Measurements from ENCODE around the gene TESPA1. TPM values are rescaled to one million over a fixed set of nuclear protein-coding genes. Genes with fewer than 3 reads are reported as not detected.
A peak's percentile ranks its signal among the peaks of the same experiment; 100 is the strongest.
"Not testable (repeated sequence)": the region's sequence is repeated elsewhere in the genome, so short reads cannot be mapped to it uniquely, and the experiment has no call there.

Gene TESPA1
- polyA plus RNA-seq, 1 donor, result 1.6 TPM

DNA sequence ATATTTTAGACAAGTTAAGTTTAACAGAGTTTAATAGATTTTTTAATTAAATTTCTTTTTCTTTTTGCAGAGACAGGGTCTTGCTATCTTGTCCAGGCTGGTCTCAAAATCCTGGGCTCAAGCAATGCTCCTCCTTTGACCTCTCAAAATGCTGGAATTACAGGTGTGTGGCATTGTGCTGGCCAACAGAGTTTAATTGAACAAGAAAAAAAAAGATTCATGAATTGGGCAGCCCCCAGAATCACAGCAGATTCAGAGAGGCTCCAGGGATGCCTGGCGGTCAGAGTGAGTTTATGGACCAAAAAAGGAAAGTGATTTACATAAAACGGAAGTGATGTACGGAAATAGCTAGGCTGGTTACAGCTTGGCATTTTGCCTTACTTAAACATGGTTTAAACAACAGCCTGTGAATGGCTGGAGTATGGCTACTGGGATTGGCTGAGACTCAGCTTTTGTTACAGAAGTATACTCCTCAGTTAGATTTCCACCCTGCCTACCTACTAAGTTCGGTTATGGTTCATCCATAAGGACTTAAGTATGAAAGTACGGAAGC lies 14.5 kb upstream of the TESPA1 start:
- Histone ChIP-seq H3K27ac (ENCODE audit: low read length) (no peak overlapping the region), H3K9me3 (ENCODE audit: control insufficient read depth, low read depth, low read length) (no peaks in the 10 kb centered on the region), H3K4me1 (ENCODE audit: control insufficient read depth, insufficient read depth, low read length) (no peaks in the 10 kb centered on the region), H3K36me3 (ENCODE audit: control insufficient read depth, insufficient read depth, low read length) (no peaks in the 10 kb centered on the region), H3K4me3 (ENCODE audit: low read length) (no peak overlapping the region), H3K27me3 (ENCODE audit: control insufficient read depth, insufficient read depth, low read length) (peaks cover 5% of the 10 kb centered on the region)
- no peak for DNase-seq
- 90% methylated on average over 2 of the region's 5 CpGs for WGBS (ENCODE audit: insufficient coverage, low lambda C conversion rate)

DNA sequence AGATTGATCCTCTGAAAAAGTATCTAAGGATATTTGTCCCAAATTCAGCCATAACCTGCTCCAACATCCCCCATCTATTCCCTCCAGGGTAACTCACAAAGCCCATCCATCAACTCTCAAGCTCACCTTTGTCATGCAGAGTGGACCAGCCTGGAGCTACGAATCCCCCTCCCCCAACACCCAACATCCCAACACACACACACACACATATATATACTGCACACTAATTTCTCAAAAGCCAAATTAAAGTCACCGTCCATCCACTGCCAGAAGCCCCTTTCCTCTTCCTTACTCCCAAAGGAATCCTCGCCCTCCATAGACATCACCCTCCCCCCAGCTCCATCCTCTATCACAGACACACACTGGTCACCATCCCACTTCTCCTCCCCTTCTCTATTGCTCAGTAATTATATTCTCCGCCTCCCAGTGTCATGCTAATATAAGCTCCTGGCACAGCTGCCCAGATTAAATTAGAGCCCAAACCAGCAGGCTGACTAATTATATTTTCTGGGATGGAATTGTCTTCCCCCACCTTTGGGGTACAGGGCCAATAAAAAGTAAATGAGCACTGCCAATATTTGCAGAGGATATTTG lies 13.5 kb upstream of the TESPA1 start:
- Histone ChIP-seq H3K27me3 (ENCODE audit: control insufficient read depth, insufficient read depth, low read length) (peaks cover 5% of the 10 kb centered on the region), H3K27ac (ENCODE audit: low read length) (no peak overlapping the region), H3K4me3 (ENCODE audit: low read length) (no peak overlapping the region), H3K36me3 (ENCODE audit: control insufficient read depth, insufficient read depth, low read length) (no peaks in the 10 kb centered on the region), H3K9me3 (ENCODE audit: control insufficient read depth, low read depth, low read length) (no peaks in the 10 kb centered on the region), H3K4me1 (ENCODE audit: control insufficient read depth, insufficient read depth, low read length) (no peaks in the 10 kb centered on the region)
- DNase-seq, result no peak
- no CpG with 5 or more reads among the region's 4 CpGs for WGBS (ENCODE audit: insufficient coverage, low lambda C conversion rate)

DNA sequence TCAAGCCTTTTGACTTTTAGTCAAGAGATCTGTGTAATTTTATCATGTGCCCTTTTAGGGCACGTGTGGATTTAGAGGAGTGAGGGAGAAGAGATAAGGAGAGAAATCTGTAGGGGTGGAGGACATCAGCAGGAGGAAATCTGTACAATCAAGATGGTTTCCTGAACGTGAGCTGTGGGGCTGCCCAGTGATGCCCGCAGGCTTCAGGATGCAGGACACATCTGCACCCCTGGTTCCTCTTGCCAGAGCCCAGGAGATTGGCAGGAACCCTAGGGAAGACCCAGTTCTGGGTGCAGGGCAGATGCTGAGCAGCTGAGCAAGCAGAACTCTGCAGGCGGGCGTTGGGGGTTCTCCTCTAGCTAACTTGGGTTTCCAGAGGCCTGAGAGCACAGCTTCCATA lies 11.6 kb upstream of the TESPA1 start:
- Histone ChIP-seq H3K36me3 (ENCODE audit: control insufficient read depth, insufficient read depth, low read length) (no peaks in the 10 kb centered on the region), H3K4me3 (ENCODE audit: low read length) (no peak overlapping the region), H3K9me3 (ENCODE audit: control insufficient read depth, low read depth, low read length) (no peaks in the 10 kb centered on the region), H3K27me3 (ENCODE audit: control insufficient read depth, insufficient read depth, low read length) (peaks cover 5% of the 10 kb centered on the region), H3K27ac (ENCODE audit: low read length) (no peak overlapping the region), H3K4me1 (ENCODE audit: control insufficient read depth, insufficient read depth, low read length) (no peaks in the 10 kb centered on the region)
- WGBS (ENCODE audit: insufficient coverage, low lambda C conversion rate), result no CpG with 5 or more reads among the region's 5 CpGs
- no peak for DNase-seq

DNA sequence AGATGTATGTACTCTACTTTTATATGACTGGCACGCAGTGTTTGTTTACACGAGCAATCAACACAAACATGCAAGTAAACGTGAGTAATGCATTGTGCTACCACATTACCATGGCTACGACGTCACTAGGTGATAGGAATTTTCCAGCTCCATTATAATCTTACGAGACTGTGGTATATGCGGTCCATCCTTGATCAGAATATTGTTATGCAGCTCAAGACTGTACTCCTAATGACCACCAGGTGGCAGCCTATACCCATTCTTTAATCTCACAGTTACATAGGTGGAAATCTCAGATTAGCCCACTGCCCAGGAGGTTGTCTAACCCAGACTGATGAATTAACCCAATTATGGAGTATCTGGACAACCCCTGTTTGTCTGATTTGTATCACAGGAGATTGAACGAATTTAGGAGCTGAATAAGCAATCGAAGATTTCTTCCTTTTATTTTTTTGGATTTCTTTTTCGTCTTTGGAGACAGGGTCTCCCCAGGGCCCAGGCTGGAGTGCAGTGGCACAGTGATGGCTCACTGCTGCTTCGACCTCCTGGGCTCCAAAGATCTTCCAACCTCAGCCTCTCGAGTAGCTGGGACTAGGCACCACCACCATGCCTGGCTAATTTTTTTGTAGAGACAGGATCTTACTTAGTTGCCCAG lies 8.7 kb upstream of the TESPA1 start:
- peaks cover 7% of the 10 kb centered on the region for H3K27me3 ChIP-seq (ENCODE audit: control insufficient read depth, insufficient read depth, low read length)
- H3K9me3 ChIP-seq (ENCODE audit: control insufficient read depth, low read depth, low read length), result no peaks in the 10 kb centered on the region
- H3K4me3 ChIP-seq (ENCODE audit: low read length), result no peak overlapping the region
- H3K36me3 ChIP-seq (ENCODE audit: control insufficient read depth, insufficient read depth, low read length), result no peaks in the 10 kb centered on the region
- peak; percentile 30 to 31 for DNase-seq
- no peak overlapping the region for H3K27ac ChIP-seq (ENCODE audit: low read length)
- H3K4me1 ChIP-seq (ENCODE audit: control insufficient read depth, insufficient read depth, low read length), result no peaks in the 10 kb centered on the region
- WGBS (ENCODE audit: insufficient coverage, low lambda C conversion rate), result 60% methylated on average over 1 of the region's 12 CpGs

DNA sequence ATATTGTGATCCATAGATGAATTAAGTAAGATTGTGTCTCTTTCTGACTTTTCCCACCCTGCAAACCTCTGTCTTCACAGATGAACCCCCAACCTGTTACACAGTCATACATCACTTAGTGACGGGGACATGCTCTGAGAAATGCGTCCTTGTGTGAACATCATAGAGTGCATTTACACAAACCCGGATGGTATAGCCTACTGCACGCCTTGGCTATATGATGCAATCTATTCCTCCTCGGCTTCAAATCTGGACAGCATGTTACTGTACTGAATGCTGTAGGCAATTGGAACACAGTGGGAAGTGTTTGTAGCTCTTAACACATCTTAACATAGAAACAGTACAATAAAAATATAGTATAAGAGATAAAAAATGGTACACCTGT lies 7.4 kb upstream of the TESPA1 start:
- H3K4me3 ChIP-seq (ENCODE audit: low read length), result no peak overlapping the region
- H3K4me1 ChIP-seq (ENCODE audit: control insufficient read depth, insufficient read depth, low read length), result no peaks in the 10 kb centered on the region
- no peak overlapping the region for H3K27ac ChIP-seq (ENCODE audit: low read length)
- H3K27me3 ChIP-seq (ENCODE audit: control insufficient read depth, insufficient read depth, low read length), result peaks cover 7% of the 10 kb centered on the region
- no peaks in the 10 kb centered on the region for H3K9me3 ChIP-seq (ENCODE audit: control insufficient read depth, low read depth, low read length)
- no peak for DNase-seq
- H3K36me3 ChIP-seq (ENCODE audit: control insufficient read depth, insufficient read depth, low read length), result no peaks in the 10 kb centered on the region
- no CpG with 5 or more reads among the region's 5 CpGs for WGBS (ENCODE audit: insufficient coverage, low lambda C conversion rate)

DNA sequence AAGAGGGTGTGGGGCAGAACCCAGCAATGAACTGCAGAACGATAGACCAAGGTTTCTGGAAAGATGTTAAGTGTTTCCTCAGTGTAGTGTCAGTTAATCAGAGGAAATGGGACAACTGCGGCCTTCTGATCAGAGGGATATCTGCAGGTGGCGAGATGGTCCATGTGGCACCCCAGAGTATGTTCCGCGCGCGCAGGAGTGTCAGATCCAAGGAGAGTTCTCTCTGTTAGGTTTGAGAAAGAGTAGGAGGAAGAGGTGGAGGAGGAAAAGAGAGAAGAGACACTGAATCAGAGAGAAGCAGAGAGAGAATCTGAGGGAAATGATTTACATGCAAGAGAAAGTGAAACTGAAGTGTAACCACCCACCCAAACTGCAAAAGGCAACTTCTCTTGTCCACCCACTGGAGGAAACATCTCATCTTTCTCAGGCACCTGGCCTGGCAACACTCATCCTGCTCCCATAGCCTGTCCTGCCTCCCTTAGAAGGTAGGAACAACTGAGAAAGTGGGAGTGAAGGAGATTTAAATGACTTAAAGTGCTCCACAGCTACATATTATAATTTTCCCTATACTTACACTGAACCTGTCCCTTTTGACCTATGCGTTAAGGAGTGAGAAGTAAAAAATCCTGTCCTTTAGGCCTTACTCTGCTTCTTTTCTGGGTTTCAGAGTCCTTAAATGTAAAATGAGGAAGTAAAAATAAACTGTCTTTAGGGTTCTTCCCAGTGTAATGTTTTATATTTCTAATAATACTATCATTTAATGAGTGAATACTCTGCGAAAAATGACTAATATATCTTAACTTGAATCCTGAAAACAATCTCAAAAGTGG lies 6.8 kb upstream of the TESPA1 start:
- no peaks in the 10 kb centered on the region for H3K4me1 ChIP-seq (ENCODE audit: control insufficient read depth, insufficient read depth, low read length)
- H3K36me3 ChIP-seq (ENCODE audit: control insufficient read depth, insufficient read depth, low read length), result no peaks in the 10 kb centered on the region
- H3K4me3 ChIP-seq (ENCODE audit: low read length), result no peak overlapping the region
- WGBS (ENCODE audit: insufficient coverage, low lambda C conversion rate), result 100% methylated on average over 5 of the region's 9 CpGs
- H3K27ac ChIP-seq (ENCODE audit: low read length), result no peak overlapping the region
- DNase-seq, result no peak
- peaks cover 2% of the 10 kb centered on the region for H3K27me3 ChIP-seq (ENCODE audit: control insufficient read depth, insufficient read depth, low read length)
- no peaks in the 10 kb centered on the region for H3K9me3 ChIP-seq (ENCODE audit: control insufficient read depth, low read depth, low read length)

DNA sequence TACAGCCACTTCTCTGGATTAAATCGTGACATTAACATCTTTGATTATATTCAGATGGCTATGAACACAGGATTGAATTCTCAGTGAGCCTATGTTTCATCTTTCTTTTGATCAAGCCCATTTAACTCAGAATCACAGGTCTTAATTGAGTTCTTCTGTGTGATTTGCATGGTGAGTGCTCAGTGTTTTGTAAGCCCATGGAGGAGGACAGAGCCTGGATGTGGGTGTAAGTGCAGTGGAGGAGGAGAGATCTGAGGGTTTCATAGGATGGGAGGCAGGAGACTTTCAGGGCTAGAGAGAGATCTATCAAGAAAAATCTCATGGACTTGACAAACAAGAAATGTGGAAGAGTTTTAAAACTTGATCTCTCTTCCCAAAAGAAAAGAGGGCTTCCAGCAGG lies 5.3 kb upstream of the TESPA1 start:
- Histone ChIP-seq H3K4me1 (ENCODE audit: control insufficient read depth, insufficient read depth, low read length) (no peaks in the 10 kb centered on the region), H3K9me3 (ENCODE audit: control insufficient read depth, low read depth, low read length) (no peaks in the 10 kb centered on the region), H3K36me3 (ENCODE audit: control insufficient read depth, insufficient read depth, low read length) (no peaks in the 10 kb centered on the region), H3K27me3 (ENCODE audit: control insufficient read depth, insufficient read depth, low read length) (peaks cover 2% of the 10 kb centered on the region), H3K4me3 (ENCODE audit: low read length) (no peak overlapping the region), H3K27ac (ENCODE audit: low read length) (no peak overlapping the region)
- WGBS (ENCODE audit: insufficient coverage, low lambda C conversion rate), result 83% methylated on average over 1 of the region's 1 CpG
- no peak for DNase-seq

DNA sequence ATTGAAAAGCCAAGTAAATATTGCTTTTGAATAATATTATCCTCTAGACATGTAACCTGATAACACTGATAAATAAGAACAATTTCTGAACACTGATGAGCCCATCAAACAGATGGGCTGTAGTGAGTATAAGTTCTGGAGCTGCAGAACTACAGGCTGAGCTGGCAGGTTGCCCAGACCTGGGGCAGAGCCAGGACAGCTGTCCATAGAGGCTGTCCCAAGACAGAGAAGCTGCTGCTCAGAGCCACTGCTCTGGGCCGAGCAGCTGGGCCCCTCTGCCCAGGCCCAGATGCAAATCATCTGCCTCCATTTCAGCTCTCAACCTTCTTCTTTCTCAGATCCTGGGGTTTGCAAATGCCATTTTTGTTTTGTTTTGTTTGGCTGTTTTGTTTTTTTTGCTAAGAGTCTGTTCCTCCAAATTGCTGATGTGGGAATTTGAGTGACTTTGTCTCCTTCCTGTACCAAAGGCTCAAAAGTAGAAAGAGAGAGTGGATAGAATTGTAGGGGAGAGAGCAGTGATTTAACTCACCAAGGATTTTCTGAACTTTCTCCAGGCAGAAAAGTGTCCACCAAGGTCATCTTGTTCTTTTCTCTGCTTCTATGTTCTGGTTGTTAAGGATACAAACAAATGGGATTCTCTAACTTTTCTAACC lies 4.0 kb upstream of the TESPA1 start:
- H3K27ac ChIP-seq (ENCODE audit: low read length), result no peak overlapping the region
- DNase-seq, result peak in 1 of 2 donors; percentile 19

DNA sequence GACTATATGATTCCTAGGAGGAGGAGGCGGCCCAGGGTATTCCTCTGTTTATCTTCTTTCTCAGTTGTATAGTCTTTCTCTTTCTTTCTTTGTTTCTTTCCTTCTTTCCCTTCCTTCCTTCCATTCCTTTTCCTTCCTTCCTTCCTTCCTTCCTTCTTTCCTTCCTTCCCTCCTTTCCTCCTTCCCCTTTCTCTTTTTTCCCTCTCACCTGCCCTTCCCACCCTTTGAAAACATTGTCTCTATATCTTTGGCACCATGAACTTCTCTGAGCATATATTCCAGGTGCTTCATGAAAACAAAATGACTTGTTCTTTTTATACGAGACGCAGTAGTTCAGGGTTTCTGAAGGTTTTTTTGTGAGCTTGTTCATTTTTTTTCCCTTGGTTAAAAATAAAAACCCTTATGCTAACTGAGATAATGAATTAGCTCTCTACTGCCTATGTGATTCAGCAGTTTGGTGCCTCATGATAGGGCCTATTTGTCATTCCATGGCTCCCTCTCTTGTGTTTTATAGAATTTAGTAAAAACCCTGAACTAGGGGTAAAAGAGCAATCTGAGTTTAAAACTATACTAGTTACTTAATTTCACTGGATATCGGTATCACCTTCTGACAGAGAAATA lies 3.2 kb upstream of the TESPA1 start:
- WGBS (ENCODE audit: insufficient coverage, low lambda C conversion rate), result 100% methylated on average over 1 of the region's 4 CpGs
- no peaks in the 10 kb centered on the region for H3K4me1 ChIP-seq (ENCODE audit: control insufficient read depth, insufficient read depth, low read length)

More for the DNA sequence above, 4.0 kb upstream of the TESPA1 start:
- no peaks in the 10 kb centered on the region for H3K9me3 ChIP-seq (ENCODE audit: control insufficient read depth, low read depth, low read length)
- peaks cover 2% of the 10 kb centered on the region for H3K27me3 ChIP-seq (ENCODE audit: control insufficient read depth, insufficient read depth, low read length)
- H3K36me3 ChIP-seq (ENCODE audit: control insufficient read depth, insufficient read depth, low read length), result no peaks in the 10 kb centered on the region
- H3K4me3 ChIP-seq (ENCODE audit: low read length), result no peak overlapping the region
- H3K4me1 ChIP-seq (ENCODE audit: control insufficient read depth, insufficient read depth, low read length), result no peaks in the 10 kb centered on the region
- no CpG with 5 or more reads among the region's 1 CpG for WGBS (ENCODE audit: insufficient coverage, low lambda C conversion rate)

DNA sequence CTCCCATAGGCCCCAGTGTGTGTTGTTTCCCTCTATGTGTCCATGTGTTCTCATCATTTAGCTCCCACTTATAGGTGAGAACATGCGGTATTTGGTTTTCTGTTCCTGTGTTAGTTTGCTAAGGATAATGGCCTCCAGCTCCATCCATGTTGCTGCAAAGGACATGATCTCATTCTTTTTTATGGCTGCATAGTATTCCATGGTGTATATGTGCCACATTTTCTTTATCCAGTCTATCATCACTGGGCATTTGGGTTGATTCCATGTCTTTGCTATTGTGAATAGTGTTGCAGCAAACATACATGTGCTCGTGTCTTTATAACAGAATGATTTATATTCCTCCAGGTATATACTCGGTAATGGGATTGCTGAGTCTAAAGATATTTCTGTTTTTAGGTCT lies 2.2 kb upstream of the TESPA1 start:
- H3K27me3 ChIP-seq (ENCODE audit: control insufficient read depth, insufficient read depth, low read length); H3K36me3 ChIP-seq (ENCODE audit: control insufficient read depth, insufficient read depth, low read length); H3K4me3 ChIP-seq (ENCODE audit: low read length); H3K27ac ChIP-seq (ENCODE audit: low read length); H3K9me3 ChIP-seq (ENCODE audit: control insufficient read depth, low read depth, low read length); DNase-seq; H3K4me1 ChIP-seq (ENCODE audit: control insufficient read depth, insufficient read depth, low read length): not testable (repeated sequence)
- no CpG with 5 or more reads among the region's 3 CpGs for WGBS (ENCODE audit: insufficient coverage, low lambda C conversion rate)

More for the DNA sequence above, 3.2 kb upstream of the TESPA1 start:
- no peak for DNase-seq
- peaks cover 2% of the 10 kb centered on the region for H3K27me3 ChIP-seq (ENCODE audit: control insufficient read depth, insufficient read depth, low read length)
- H3K36me3 ChIP-seq (ENCODE audit: control insufficient read depth, insufficient read depth, low read length), result no peaks in the 10 kb centered on the region
- H3K9me3 ChIP-seq (ENCODE audit: control insufficient read depth, low read depth, low read length), result no peaks in the 10 kb centered on the region
- H3K27ac ChIP-seq (ENCODE audit: low read length), result no peak overlapping the region
- H3K4me3 ChIP-seq (ENCODE audit: low read length), result no peak overlapping the region

All from large intestine (tissue), 3 donors.